ENCODE data around the gene KCNK13. TPM values are rescaled to one million over a fixed set of nuclear protein-coding genes. Genes with fewer than 3 reads are reported as not detected.

Gene KCNK13
- total and polyA plus RNA-seq, 2 experiments from 2014 or later: 0.21 to 1.0 TPM

- TF ChIP-seq ZNF331 (CRISPR knock-in tag; IDR thresholded peaks at IDR 0.05; ENCODE audit: low read depth) (no peak), STAT1 (IDR thresholded peaks at IDR 0.05; ENCODE audit: unreplicated experiment) (no peak), REST (IDR thresholded peaks at IDR 0.05; ENCODE audit: unreplicated experiment) (no peak), CREB1 (CRISPR knock-in tag; IDR thresholded peaks at IDR 0.05; ENCODE audit: low read depth) (no peak), ZNF114 (CRISPR knock-in tag; IDR thresholded peaks at IDR 0.05) (no peak), EZH2 (IDR thresholded peaks at IDR 0.05; ENCODE audit: low read depth, unreplicated experiment) (no peak), POLR2AphosphoS5 (IDR thresholded peaks at IDR 0.05; ENCODE audit: low read depth) (no peak), EZH2phosphoT487 (IDR thresholded peaks at IDR 0.05; ENCODE audit: unreplicated experiment) (no peak), ETS1 (IDR thresholded peaks at IDR 0.05) (no peak), JUNB (IDR thresholded peaks at IDR 0.05; ENCODE audit: unreplicated experiment) (no peak), CTCF (conservative IDR thresholded peaks at IDR 0.05; ENCODE audit: low read depth in 2 of 2) (no peak)
- no peaks in the 10 kb centered on the region for H4K20me1 ChIP-seq (replicated peaks; ENCODE audit: insufficient read depth)
- Mint-ChIP-seq H3K9me3 (no peaks in the 10 kb centered on the region; the same call in 2 of the 3 replicates), H3K4me3 (no peak overlapping the region), H3K4me1 (no peaks in the 10 kb centered on the region), H3K27ac (no peak overlapping the region), H3K27me3 (ENCODE audit: insufficient read depth, low read depth, poor library complexity) (no peaks in the 10 kb centered on the region), H3K36me3 (ENCODE audit: low read depth) (peaks cover 41% of the 10 kb centered on the region)
- no peak for DNase-seq (ENCODE audit: low spot score)
- no peak overlapping the region; the same call in 1 of the 2 replicates for H3K27ac ChIP-seq (ENCODE audit: low read depth)
- H3F3A ChIP-seq (replicated peaks; ENCODE audit: low read depth): no peaks in the 10 kb centered on the region
- peaks cover 10% of the 10 kb centered on the region for H3K36me3 ChIP-seq (ENCODE audit: insufficient read depth)
- H3K4me2 ChIP-seq: no peak overlapping the region
- H3K9me2 ChIP-seq (ENCODE audit: insufficient read depth): no peaks in the 10 kb centered on the region
- no peaks in the 10 kb centered on the region for H3K79me2 ChIP-seq (replicated peaks; ENCODE audit: insufficient read depth)
- H2AFZ ChIP-seq: no peak overlapping the region
- no peak for ATAC-seq
- H3K27me3 ChIP-seq (ENCODE audit: insufficient read depth): no peaks in the 10 kb centered on the region
- H3K4me3 ChIP-seq: no peak overlapping the region
- H3K4me1 ChIP-seq (ENCODE audit: insufficient read depth): no peaks in the 10 kb centered on the region
Measured at GRCh38 chr14:90019824-90020523, 41.8 kb upstream of the KCNK13 start.

All from GM23338 (cell line).